MM.1S (cell line): ENCODE data around the gene TELO2.

Experiments
- DNase-seq: peaks from one replicate; pipeline ENCODE4 v3.0.0-alpha.2; 2015
- H2AFZ ChIP-seq: fragments of 300-600 bp; sonication (generic); 2 replicates; pipeline ENCODE4 v1.6.0; 2016; ENCODE audit warnings: antibody characterized with exemption, low read length
- H3F3A ChIP-seq: fragments of 300-600 bp; sonication (generic); 2 replicates; pipeline ENCODE4 v1.6.1; 2016; ENCODE audit warnings: mild to moderate bottlenecking, antibody characterized with exemption, low read length, moderate library complexity, mixed read lengths; ENCODE audit not compliant: insufficient read depth
- H3K27ac ChIP-seq: fragments of 300-600 bp; sonication (generic); 2 replicates; pipeline ENCODE4 v1.5.1; 2016; ENCODE audit warnings: mild to moderate bottlenecking, low read length
- H3K27me3 ChIP-seq: fragments of 300-600 bp; sonication (generic); replicated peaks from 2 replicates; pipeline ENCODE4 v1.6.0; 2016; ENCODE audit warnings: low read length; ENCODE audit not compliant: insufficient read depth
- H3K36me3 ChIP-seq: fragments of 300-600 bp; sonication (generic); replicated peaks from 2 replicates; pipeline ENCODE4 v1.6.1; 2016; ENCODE audit warnings: mild to moderate bottlenecking, low read length, mixed read lengths; ENCODE audit not compliant: insufficient read depth
- H3K4me1 ChIP-seq: fragments of 300-600 bp; sonication (generic); 2 replicates; pipeline ENCODE4 v1.6.1; 2016; ENCODE audit warnings: low read length, mixed read lengths
- H3K4me2 ChIP-seq: fragments of 300-600 bp; sonication (generic); 2 replicates; pipeline ENCODE4 v1.6.0; 2016; ENCODE audit warnings: low read depth, low read length
- H3K4me3 ChIP-seq: fragments of 300-600 bp; sonication (generic); 2 replicates; pipeline ENCODE4 v1.5.1; 2016; ENCODE audit warnings: low read length, mixed read lengths
- H3K79me2 ChIP-seq: fragments of 300-600 bp; sonication (generic); 2 replicates; pipeline ENCODE4 v1.6.1; 2016; ENCODE audit warnings: mixed run types, low read length, mixed read lengths
- H3K9ac ChIP-seq: fragments of 300-600 bp; sonication (generic); 2 replicates; pipeline ENCODE4 v1.6.1; 2016; ENCODE audit warnings: low read length, mixed read lengths
- H3K9me2 ChIP-seq: fragments of 300-600 bp; sonication (generic); replicated peaks from 2 replicates; pipeline ENCODE4 v1.6.1; 2016; ENCODE audit warnings: mild to moderate bottlenecking, low read length, mixed read lengths; ENCODE audit not compliant: insufficient read depth
- H3K9me3 ChIP-seq: fragments of 300-600 bp; sonication (generic); replicated peaks from 2 replicates; pipeline ENCODE4 v1.6.1; 2016; ENCODE audit warnings: mild to moderate bottlenecking, low read length, mixed read lengths; ENCODE audit not compliant: insufficient read depth
- H4K20me1 ChIP-seq: fragments of 300-600 bp; sonication (generic); 2 replicates; pipeline ENCODE4 v1.6.1; 2016; ENCODE audit warnings: mild to moderate bottlenecking, low read length, moderate library complexity, mixed read lengths; ENCODE audit not compliant: insufficient read depth
- EZH2 ChIP-seq: fragments of 300-600 bp; sonication (generic); optimal IDR thresholded peaks from 2 replicates; pipeline ENCODE3; 2017; ENCODE audit warnings: low read depth, mild to moderate bottlenecking, antibody characterized with exemption, low read length, mixed read lengths
- EZH2phosphoT487 ChIP-seq: fragments of 300-600 bp; sonication (generic); IDR thresholded peaks from 2 replicates; pipeline ENCODE4 v1.6.1; 2018; ENCODE audit warnings: antibody characterized with exemption, low read length
- TF ChIP-seq, protein P1 (sequence below): fragments of 300-600 bp; sonication (generic); IDR thresholded peaks from 2 replicates; pipeline ENCODE4 v1.5.1; 2016; ENCODE audit warnings: antibody characterized with exemption, low read length, mixed read lengths

TELO2 gene

DNA sequence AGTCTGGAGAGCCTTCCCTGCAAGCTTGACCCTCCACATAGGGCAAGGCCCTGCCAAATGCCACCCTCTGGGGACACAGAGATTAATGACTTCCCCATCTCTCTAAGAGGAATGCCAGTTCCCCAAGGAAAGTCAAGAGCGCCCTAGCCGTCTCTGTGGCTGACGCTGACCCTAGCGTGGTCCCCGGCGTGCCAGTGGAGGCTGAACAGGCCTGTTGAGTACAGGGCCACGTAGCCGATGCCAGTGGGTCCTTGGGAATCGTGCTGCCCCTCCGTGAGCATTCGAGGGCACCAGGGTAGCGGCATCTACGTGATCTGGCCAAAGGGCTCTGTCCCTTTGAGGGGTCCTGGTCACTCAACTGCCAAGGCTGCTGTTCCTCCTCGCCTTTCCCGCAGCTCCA, 57.5 kb downstream of the TELO2 start:
- Histone ChIP-seq H2AFZ (no peak overlapping the region), H3K9ac (no peak overlapping the region), H3K79me2 (no peaks in the 10 kb centered on the region)

DNA sequence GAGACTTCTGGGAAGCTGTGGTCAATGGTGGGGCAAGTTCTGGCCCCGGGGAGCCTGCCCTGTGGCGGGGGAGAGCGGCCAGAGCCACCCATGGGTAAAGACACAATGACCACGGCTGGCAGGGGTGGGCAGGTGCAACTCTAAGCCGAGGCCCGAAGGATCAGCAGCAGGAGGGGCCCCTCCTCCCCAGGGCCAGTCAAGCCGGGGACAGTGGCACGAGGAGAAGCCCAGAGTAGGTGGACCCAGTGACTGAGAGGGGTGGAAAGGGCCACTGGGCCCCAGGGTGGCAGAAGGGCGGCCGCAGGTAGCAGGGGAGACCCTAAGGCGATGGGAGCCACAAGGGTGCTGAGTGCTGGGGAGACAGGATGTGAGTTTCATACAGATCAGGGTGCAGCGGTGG, 58.0 kb downstream of the TELO2 start:
- Histone ChIP-seq H3K79me2 (no peaks in the 10 kb centered on the region), H3K4me3 (no peak overlapping the region), H3K27ac (no peak overlapping the region), H3K9ac (no peak overlapping the region), H3K27me3 (no peaks in the 10 kb centered on the region), H3K4me2 (no peak overlapping the region), H2AFZ (no peak overlapping the region), H3K9me3 (no peaks in the 10 kb centered on the region), H3F3A (no peaks in the 10 kb centered on the region), H3K4me1 (no peaks in the 10 kb centered on the region), H3K9me2 (no peaks in the 10 kb centered on the region), H4K20me1 (no peaks in the 10 kb centered on the region), H3K36me3 (no peaks in the 10 kb centered on the region)
- DNase-seq: no peak
- TF ChIP-seq EZH2phosphoT487 (no peak), EZH2 (no peak)
- TF ChIP-seq, protein P1, sequence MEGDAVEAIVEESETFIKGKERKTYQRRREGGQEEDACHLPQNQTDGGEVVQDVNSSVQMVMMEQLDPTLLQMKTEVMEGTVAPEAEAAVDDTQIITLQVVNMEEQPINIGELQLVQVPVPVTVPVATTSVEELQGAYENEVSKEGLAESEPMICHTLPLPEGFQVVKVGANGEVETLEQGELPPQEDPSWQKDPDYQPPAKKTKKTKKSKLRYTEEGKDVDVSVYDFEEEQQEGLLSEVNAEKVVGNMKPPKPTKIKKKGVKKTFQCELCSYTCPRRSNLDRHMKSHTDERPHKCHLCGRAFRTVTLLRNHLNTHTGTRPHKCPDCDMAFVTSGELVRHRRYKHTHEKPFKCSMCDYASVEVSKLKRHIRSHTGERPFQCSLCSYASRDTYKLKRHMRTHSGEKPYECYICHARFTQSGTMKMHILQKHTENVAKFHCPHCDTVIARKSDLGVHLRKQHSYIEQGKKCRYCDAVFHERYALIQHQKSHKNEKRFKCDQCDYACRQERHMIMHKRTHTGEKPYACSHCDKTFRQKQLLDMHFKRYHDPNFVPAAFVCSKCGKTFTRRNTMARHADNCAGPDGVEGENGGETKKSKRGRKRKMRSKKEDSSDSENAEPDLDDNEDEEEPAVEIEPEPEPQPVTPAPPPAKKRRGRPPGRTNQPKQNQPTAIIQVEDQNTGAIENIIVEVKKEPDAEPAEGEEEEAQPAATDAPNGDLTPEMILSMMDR: no peak

More for the DNA sequence above, 57.5 kb downstream of the TELO2 start:
- H3K27ac ChIP-seq: no peak overlapping the region
- H3K36me3 ChIP-seq: no peaks in the 10 kb centered on the region
- no peaks in the 10 kb centered on the region for H3K27me3 ChIP-seq
- H3K9me3 ChIP-seq: no peaks in the 10 kb centered on the region
- TF ChIP-seq EZH2phosphoT487 (no peak), EZH2 (no peak)
- TF ChIP-seq, protein P1: no peak
- no peak for DNase-seq
- no peak overlapping the region for H3K4me2 ChIP-seq
- no peaks in the 10 kb centered on the region for H4K20me1 ChIP-seq
- H3K9me2 ChIP-seq: no peaks in the 10 kb centered on the region
- H3F3A ChIP-seq: no peaks in the 10 kb centered on the region
- no peak overlapping the region for H3K4me3 ChIP-seq
- 0 out of 2 replicates have a peak, but pooled peaks cover 2% of the 10 kb centered on the region for H3K4me1 ChIP-seq

DNA sequence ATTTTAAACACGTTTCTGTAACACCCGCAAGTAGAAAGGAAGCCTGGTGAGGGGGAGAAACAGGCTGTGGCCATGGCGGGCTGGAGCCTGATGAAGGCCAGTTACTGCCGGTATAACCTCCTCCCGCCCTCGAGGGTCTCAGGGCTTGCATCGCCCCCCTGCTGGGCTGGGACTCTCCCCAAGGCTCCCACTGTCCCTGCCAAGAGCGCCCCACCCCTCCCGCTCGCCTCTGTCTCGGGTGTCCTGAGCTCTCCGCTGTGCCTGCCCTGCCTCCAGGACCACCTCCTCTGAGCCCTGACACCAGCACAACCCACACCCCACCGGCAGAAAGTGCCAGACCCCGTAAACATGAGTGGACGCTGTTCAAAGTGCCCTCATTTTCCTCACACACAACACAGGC, 59.0 kb downstream of the TELO2 start:
- H3F3A ChIP-seq: no peaks in the 10 kb centered on the region
- no peak overlapping the region for H2AFZ ChIP-seq
- H3K36me3 ChIP-seq: no peaks in the 10 kb centered on the region
- H3K9me3 ChIP-seq: no peaks in the 10 kb centered on the region
- H4K20me1 ChIP-seq: no peaks in the 10 kb centered on the region
- H3K79me2 ChIP-seq: no peaks in the 10 kb centered on the region
- no peaks in the 10 kb centered on the region for H3K9me2 ChIP-seq
- TF ChIP-seq EZH2: no peak
- no peak overlapping the region for H3K9ac ChIP-seq
- no peak overlapping the region for H3K4me3 ChIP-seq
- no peaks in the 10 kb centered on the region for H3K27me3 ChIP-seq
- H3K4me2 ChIP-seq: no peak overlapping the region
- H3K4me1 ChIP-seq: no peaks in the 10 kb centered on the region
- H3K27ac ChIP-seq: no peak overlapping the region
- DNase-seq: no peak

DNA sequence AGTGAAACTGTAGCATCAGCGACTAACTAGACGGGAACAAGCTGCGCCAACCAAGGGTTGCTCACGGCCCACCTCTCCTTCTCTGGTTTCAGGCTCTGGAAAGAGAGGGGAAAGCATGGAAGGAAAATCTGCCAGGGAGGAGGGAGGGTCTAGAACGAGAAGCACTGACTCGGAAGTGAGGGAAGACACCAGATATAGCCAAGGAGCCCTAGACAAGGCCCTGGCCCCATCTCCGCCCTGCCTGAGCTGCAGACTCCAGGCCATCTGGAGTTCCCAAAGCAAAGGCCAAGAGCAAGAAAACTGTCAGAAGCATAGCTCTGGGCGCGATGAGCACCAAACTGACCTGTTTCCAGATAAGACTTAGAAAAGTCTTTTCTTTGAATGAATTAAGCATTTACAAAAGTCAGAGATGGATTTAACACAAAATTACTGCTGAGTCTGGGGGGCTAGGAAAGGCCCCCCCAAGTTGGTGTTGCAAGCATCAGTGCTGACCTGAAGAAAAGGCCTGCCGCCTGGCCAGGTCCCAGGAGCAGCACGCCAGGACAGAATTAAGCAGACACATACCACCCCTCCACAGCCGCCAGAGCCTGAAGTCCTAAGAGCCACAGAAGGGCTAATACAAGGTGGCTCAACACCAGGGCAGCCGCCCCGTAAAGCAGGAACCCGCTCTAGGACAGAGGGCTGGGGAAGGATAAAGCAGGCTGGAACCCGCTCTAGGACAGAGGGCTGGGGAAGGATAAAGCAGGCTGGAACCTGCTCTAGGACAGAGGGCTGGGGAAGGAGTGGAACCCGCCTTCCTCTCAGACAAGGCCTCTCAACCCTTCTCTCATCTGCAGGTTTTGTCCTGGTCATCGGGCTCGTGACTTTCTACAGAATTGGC, 61.0 kb downstream of the TELO2 start:
- H3K4me2 ChIP-seq: no peak overlapping the region
- H3K27me3 ChIP-seq: no peaks in the 10 kb centered on the region
- no peaks in the 10 kb centered on the region for H4K20me1 ChIP-seq
- H3K27ac ChIP-seq: no peak overlapping the region
- no peaks in the 10 kb centered on the region for H3K9me2 ChIP-seq
- H3K79me2 ChIP-seq: no peaks in the 10 kb centered on the region
- no peak overlapping the region for H3K4me3 ChIP-seq
- no peaks in the 10 kb centered on the region for H3K4me1 ChIP-seq
- H3K9me3 ChIP-seq: no peaks in the 10 kb centered on the region
- no peaks in the 10 kb centered on the region for H3F3A ChIP-seq
- H3K36me3 ChIP-seq: no peaks in the 10 kb centered on the region
- TF ChIP-seq EZH2phosphoT487: no peak
- TF ChIP-seq, protein P1: no peak
- TF ChIP-seq EZH2: no peak
- no peak overlapping the region for H2AFZ ChIP-seq
- DNase-seq: no peak
- H3K9ac ChIP-seq: no peak overlapping the region
